Panc1 (cell line): ENCODE results near the gene NEURL1B.

Experiments
- POLR2AphosphoS5 ChIP-seq: IDR thresholded peaks from 2 replicates; pipeline ENCODE4 v1.6.1; 2012; ENCODE audit warnings: mild to moderate bottlenecking, low read depth, low read length, moderate library complexity
- SIN3A ChIP-seq: IDR thresholded peaks from 2 replicates; pipeline ENCODE4 v1.6.1; 2012; ENCODE audit warnings: low read depth, mild to moderate bottlenecking, low read length, moderate library complexity, borderline replicate concordance; ENCODE audit not compliant: insufficient read depth
- TF ChIP-seq, protein P1 (sequence below): fragments of 450-650 bp; IDR thresholded peaks from 2 replicates; pipeline ENCODE4 v1.5.1; 2017; ENCODE audit warnings: mild to moderate bottlenecking
- TF ChIP-seq, protein P2 (sequence below), 2 experiments: IDR thresholded peaks; 2 replicates each; pipeline ENCODE4 v1.6.1; 2011 to 2012; ENCODE audit warnings: low read depth in 2 of 2, control low read depth in 1 of 2, low read length in 1 of 2, mild to moderate bottlenecking in 1 of 2, moderate library complexity in 1 of 2; ENCODE audit not compliant: insufficient read depth in 1 of 2

DNA sequence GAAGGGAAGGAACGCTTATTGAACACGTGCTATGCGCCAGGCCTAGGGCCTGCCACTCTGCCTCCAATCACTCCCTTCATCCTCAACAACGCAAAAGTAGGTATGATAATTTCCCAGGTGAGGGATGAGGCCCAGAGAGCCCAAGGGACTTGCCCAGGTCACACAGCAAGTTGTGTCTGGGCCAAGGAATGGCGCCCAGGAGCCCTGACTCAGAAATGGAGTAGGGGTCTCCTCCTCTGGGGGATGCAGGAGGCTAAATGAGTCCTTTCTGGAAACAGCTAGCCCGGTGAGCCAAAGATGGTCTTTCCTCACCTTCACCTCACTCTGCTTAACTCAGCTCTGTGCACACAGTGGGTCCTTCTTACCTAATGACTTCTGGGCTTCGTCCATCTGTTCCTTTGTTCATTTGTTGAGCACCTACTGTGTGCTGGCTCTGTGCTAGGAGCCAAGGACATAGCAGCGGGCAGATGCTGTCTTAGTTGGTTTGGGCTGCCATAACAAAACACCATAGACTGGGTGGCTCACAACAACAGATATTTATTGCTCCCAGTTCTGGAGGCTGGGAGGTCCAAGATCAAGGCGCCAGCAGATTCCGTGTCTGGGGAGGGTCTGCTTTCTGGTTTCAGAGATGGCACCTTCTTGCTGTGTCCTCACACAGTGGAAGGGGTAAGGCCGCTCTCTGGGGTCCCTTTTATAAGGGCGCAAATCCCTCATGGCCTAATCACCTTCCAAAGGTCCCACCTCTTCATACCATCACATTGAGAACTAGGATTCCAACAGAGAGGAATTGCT lies 22.3 kb upstream of the NEURL1B start:
- TF ChIP-seq, protein P1, sequence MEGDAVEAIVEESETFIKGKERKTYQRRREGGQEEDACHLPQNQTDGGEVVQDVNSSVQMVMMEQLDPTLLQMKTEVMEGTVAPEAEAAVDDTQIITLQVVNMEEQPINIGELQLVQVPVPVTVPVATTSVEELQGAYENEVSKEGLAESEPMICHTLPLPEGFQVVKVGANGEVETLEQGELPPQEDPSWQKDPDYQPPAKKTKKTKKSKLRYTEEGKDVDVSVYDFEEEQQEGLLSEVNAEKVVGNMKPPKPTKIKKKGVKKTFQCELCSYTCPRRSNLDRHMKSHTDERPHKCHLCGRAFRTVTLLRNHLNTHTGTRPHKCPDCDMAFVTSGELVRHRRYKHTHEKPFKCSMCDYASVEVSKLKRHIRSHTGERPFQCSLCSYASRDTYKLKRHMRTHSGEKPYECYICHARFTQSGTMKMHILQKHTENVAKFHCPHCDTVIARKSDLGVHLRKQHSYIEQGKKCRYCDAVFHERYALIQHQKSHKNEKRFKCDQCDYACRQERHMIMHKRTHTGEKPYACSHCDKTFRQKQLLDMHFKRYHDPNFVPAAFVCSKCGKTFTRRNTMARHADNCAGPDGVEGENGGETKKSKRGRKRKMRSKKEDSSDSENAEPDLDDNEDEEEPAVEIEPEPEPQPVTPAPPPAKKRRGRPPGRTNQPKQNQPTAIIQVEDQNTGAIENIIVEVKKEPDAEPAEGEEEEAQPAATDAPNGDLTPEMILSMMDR = no peak
- TF ChIP-seq SIN3A (no peak), POLR2AphosphoS5 (no peak)
- TF ChIP-seq, protein P2, sequence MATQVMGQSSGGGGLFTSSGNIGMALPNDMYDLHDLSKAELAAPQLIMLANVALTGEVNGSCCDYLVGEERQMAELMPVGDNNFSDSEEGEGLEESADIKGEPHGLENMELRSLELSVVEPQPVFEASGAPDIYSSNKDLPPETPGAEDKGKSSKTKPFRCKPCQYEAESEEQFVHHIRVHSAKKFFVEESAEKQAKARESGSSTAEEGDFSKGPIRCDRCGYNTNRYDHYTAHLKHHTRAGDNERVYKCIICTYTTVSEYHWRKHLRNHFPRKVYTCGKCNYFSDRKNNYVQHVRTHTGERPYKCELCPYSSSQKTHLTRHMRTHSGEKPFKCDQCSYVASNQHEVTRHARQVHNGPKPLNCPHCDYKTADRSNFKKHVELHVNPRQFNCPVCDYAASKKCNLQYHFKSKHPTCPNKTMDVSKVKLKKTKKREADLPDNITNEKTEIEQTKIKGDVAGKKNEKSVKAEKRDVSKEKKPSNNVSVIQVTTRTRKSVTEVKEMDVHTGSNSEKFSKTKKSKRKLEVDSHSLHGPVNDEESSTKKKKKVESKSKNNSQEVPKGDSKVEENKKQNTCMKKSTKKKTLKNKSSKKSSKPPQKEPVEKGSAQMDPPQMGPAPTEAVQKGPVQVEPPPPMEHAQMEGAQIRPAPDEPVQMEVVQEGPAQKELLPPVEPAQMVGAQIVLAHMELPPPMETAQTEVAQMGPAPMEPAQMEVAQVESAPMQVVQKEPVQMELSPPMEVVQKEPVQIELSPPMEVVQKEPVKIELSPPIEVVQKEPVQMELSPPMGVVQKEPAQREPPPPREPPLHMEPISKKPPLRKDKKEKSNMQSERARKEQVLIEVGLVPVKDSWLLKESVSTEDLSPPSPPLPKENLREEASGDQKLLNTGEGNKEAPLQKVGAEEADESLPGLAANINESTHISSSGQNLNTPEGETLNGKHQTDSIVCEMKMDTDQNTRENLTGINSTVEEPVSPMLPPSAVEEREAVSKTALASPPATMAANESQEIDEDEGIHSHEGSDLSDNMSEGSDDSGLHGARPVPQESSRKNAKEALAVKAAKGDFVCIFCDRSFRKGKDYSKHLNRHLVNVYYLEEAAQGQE (IDR thresholded peaks at IDR 0.05; ENCODE audit: insufficient read depth in 1 of 2, low read depth in 2 of 2, low read length in 1 of 2) = no peak
